Skeletal muscle cell (primary cell): Measurements from ENCODE around the gene TBC1D22A.

Experiments used
- DNase-seq: peaks from one replicate; pipeline ENCODE4 v3.0.0-alpha.2; 2010; ENCODE audit warnings: low read depth
- H3K4me3 ChIP-seq: 2 replicates; pipeline ENCODE4 v1.5.1; 2011; ENCODE audit warnings: low read depth, mild to moderate bottlenecking, control low read depth, low read length, moderate library complexity

Gene TBC1D22A

DNA sequence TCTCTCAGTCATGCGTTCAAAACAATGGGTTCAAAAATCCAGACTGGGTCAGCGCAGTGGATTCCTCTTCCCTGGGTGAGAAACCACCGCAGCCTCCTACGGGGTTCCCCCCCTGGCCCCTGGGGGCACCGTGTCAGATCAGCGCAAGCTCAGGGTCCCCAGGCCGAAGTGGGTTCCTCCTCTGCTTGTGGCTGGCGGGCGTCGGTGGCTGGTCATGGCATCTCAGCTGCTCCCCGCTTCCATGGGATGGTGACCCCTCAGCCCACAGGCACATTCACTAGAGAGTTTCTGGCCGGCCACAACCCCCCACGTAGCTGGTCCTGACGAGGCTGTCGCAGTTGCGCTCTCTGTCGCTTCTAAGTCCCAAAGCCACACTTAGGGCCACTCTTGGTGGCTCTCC lies 389.8 kb downstream of the TBC1D22A start:
- no peak overlapping the region for H3K4me3 ChIP-seq
- DNase-seq, result no peak

DNA sequence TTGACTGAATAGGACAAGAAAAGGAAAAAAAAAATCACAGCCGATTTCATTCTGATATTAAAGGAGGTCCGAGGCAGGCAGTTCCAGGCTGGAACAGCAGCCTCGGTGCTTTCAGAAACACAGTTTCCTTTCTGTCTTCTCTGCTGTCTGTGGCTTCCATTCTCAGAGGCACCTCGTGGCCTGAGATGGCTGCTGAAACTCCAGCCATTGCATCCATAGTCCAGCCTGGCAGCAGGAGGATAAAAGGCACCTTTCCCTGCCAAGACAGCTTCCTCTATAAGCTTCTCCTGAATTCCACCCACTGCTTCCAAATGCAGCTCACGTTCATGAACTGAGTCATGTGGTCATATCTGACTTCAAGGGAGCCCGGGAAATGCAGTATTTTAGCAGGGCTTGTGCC lies 390.5 kb downstream of the TBC1D22A start:
- no peak for DNase-seq
- no peak overlapping the region for H3K4me3 ChIP-seq

DNA sequence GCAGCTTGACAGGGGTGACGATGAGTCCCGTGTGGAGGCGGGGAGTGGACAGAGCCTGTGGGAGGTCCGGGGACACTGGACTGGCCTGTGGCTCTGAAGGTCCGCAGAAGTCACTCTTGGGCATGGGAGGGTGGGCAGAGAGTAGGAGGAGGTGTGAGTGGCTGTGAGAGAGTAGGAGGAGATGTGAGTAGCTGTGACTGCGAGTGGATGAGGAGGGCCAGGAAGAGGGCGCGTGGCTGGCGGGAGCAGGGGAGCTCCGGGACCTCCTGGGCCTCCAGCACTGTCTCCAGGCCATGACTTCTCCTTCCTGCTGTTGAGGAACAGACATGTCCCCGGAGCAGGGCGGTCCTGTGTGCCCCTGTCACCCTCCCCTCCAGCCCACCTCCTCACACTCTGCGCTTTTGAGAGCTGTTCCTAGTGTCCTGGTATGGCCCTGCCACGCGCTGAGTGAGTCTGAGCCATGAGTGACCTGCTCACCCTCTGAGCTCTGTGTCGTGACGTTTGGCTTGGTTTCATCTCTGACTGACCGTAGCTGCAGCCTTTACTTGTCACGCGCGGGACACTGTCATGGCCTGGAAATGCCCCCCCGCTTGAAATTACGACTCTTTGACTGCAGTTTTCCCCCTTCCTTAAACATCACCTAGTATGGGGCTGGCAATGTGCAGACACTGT lies 391.5 kb downstream of the TBC1D22A start:
- no peak overlapping the region for H3K4me3 ChIP-seq
- DNase-seq, result no peak

DNA sequence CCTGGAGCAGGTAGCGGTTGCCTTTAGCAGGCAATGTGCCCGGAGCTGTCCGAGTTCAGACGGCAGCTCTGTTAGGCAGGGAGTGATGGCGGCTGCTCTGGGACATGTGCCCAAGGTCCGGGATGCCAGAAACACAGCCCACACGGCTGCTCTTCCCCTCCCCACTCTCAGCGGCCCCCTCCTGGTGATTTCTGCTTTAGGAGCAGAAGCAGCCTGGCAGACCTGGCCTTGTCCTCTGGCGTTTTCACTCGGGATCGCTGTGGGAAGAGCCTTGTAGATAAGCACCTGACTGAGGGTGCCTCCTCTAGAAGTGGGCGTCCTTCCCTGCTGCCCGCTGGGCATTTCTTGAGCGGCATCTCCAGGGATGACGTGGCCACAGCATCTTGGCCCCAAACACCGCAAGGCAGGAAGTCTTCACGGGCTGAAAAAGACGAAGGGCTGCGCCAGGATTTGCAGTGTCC lies 392.2 kb downstream of the TBC1D22A start:
- DNase-seq, result peak; percentile 9
- H3K4me3 ChIP-seq, result no peak overlapping the region

DNA sequence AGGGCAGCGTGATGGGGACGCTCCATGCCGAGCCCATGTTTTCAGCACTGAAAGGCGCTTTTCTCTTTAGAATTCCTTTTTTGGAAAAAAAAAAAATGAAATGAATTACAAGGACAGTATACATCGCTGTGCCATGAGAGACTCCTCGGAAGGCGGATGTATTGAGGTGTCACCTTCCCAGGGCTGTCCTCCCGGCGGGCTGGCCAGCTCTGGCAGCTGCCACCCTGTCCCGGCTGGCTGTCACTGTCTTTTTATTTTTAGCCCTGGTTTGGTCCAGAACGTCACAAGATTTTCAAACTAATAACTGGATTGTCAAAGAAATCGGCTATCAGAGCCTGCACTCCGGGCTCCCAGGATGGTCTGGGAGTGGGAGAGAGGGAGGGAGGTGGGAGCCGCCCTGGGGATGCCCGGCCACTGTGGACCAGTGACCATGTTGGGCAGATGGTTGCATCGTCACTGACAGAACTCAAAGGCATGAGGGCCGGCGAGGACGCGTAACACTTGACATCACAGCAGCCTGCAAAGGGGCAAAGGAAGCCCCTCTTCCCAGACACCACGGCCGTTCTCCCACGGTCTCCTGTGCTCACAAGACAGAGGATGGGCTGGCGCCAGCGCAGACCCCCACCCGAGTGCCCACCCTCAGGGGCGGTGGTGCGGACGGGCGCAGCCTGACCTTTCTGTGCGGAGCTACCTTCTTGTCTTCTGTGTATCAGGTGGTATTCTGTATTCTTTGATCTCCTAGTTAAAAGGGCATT lies 392.9 kb downstream of the TBC1D22A start:
- no peak for DNase-seq
- H3K4me3 ChIP-seq, result no peak overlapping the region

DNA sequence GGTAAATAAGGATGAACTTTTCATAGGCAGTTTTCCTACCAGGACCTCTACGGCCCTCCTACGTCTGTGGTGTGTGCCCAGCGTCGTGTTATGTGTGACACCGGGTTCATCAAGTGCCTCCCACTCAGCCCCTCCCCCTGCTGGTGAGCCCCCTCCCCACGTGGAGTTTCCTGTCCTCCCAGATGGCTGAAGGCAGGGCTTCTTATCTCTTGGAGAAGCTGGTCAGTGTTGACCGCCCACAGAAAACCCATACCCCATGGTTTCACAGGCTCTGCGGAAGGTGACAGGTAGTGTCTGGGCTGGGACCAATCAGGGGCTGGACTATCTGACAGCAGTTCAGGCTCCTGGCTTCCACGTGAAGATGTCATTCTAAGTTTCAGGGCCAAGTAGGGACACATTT lies 393.5 kb downstream of the TBC1D22A start:
- H3K4me3 ChIP-seq, result no peak overlapping the region
- DNase-seq, result no peak

DNA sequence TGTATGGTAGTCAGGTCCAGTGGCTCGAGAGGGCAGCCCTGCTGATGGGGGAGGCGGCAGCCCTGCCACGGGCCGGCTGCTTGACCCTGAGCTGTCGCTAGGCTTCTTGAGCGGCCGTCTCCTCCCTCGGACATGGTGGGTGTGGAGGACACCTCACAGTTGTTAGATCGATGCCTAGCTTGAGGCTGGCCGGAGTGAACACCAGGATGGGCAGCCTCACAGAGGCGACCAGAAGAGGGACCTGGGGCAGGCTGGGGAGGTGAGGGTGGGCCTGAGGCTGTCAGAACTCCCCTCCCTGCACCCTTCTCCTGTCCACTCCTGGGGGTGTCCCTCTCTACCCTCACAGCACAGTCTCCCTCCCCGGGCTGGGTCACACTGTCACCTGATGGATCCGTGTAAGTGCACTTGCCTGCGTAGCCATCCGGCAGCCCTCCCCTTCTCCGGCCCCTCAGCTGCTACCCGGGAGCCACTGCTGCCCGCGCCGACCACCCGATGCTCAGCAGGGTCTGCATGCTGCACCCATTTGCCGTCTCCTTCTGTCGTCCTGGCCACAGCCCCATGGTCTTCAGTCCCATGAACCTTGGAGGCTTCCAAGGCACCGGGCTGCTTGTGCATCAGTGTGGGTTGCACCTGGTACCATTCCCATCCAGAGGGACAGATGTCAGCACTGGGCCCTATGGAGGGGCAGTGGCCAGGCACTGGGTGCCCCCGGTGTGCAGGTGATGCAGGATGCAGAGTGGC lies 394.1 kb downstream of the TBC1D22A start:
- no peak overlapping the region for H3K4me3 ChIP-seq
- no peak for DNase-seq

DNA sequence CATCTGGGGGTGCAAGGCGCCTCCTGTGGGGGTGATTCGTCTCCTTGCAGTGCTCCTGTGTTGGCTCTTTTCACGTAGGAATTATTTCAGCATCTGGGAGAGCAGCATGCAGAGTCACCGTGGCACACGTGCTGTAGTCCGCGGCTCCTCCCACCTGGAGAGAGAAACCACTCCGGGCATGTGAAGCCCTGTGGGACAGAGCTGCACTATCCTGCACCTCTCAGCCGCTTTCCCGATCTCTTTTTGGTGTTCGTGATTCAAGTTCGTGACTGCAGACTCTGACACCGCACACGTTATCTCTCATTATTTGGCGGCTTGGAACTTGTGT lies 394.6 kb downstream of the TBC1D22A start:
- H3K4me3 ChIP-seq, result no peak overlapping the region
- no peak for DNase-seq

DNA sequence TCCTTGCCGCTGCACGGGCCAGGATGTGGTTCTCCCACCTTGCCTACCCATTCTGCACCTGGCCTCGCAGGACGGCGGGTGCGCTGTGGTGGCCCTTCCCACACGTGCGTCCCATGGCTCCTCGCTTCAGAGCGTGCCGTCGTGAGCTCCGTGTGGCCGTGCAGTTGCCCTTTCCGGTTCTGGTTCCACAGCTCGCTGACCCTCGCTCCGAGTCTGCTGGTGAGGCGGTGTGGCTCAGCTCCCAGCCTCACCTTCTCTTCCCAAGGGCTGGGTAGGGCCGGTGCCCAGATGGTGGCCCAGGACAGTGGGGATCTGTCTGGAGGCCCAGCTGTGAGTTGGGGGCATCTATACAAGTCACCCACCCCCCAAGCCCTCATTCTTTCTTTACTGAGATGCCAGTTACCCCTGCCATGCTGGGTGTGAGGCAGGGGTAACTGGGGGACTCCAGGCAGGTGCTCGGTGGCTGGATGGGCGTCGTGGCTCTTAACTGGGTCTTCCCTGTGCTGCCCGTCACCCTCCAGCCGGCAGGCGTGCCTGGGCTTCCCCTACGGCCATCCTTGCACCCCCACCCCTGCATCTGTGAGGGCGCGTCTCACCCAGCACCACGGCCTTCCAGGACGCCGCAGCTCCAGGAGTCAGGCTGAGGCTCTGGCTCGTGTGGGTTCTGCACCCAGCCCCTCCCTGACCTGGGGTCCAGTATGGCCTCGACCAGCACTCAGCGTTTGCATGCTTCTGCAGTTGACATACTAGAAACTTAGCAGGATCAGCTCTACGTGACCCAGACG lies 395.2 kb downstream of the TBC1D22A start:
- no peak for DNase-seq
- H3K4me3 ChIP-seq, result no peak overlapping the region

DNA sequence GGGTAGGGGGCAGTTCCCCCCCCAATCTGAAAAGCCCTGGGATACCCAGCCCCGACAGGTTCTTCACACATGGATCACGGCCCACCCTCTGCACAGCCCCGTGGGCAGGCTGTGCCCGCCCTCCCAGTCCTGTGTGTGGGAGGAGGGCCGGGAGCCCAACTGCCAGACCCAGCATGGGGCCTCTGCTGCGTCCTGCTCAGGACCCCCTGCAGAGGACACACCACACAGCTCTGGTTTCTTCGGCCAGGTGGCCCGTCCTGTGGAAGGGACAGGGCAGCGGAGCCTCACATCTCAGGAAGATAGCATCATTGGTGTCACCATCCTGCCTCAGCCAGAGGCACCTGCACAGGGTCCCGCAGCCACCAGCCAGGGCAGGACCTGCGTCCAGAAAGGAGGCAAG lies 396.0 kb downstream of the TBC1D22A start:
- H3K4me3 ChIP-seq, result no peak overlapping the region
- DNase-seq, result no peak

DNA sequence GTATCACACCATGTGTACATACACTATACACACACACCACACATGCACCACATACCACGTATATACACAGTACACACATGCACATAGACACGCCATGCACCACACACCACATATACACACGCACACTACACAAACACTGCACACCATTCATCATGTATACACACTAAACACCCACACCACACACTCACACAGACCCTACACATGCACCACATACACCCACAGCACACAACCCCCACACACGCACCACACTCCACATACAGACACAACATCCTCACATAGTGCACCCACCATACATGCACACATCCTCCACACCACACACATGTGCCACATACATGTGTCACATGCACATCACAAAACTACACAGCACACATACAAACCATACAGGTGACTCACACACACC lies 397.1 kb downstream of the TBC1D22A start:
- DNase-seq, result no peak
- H3K4me3 ChIP-seq, result no peak overlapping the region

DNA sequence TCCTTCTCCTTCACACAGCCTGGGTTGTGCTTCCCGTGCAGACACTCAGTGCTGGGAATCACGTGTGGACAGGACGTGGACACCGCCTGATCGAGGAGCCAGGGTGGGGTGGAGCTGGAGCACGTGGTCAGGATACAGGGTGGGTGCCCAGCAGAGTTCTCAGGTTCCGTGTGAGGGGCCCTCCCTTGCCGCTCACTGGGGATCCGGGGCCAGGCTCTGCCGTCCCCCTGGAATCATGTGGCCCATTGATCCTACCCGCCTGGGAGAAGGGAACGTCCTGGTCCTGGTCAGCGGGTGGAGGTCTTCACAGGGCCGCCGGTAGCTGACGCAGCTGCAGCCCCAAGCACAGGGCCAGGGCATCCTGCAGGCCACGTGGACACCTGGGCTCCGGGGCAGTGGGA lies 397.7 kb downstream of the TBC1D22A start:
- no peak overlapping the region for H3K4me3 ChIP-seq
- no peak for DNase-seq

DNA sequence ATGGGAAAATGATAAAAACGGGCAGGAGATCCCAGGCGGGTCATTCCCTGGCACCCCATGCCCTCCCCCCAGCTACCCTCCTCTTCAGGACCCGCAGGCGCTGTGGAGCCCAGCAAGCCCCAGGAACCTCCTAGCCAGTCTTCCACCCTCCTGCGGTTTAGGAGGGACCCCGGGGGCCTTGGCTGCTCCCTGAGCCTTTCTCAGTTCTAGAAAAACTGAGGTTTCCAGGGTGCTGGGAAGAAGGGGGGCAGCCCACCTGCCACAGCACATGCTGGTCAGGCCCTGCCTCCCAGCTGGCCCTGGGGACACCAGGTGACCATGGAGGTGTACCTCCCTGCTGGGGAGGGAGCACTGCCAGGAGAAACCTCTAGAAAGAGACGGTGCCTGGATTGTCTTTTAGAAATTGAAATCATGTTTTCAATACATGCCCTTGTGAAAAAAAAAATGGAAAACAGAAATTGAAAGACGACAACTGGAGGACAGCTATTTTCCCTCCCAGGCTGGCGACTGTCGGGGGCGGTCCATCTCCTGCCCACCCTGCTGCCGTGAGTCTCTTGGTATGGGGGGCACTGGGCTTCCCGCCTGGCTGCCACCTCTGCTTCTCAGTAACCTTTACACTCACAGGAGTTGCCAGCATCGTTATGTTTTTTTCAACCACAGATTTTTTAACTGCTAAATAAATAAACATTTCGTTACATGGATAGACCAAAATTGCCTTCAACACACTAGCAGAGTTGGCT lies 398.5 kb downstream of the TBC1D22A start:
- no peak overlapping the region for H3K4me3 ChIP-seq
- DNase-seq, result no peak

DNA sequence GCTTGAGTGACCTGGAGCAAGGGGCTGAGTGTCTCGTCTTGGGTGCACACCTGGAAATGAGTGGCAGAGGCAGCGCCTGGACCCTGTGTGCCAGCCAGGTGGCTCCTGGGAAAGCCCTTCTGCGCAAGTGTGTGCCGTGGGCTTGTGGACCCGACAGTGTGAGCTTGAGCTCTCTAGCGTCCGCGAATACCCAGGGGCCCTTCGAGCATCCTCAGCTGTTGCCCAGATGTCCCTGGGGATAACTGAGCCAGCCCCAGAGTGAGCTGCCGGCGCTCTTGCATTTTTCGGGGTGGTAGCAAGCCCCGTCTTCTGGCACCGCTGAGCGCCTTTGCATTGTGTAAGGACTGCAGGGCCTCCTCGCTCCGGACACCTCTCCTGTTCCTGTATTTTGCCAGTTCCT lies 399.2 kb downstream of the TBC1D22A start:
- no peak for DNase-seq
- H3K4me3 ChIP-seq, result no peak overlapping the region

DNA sequence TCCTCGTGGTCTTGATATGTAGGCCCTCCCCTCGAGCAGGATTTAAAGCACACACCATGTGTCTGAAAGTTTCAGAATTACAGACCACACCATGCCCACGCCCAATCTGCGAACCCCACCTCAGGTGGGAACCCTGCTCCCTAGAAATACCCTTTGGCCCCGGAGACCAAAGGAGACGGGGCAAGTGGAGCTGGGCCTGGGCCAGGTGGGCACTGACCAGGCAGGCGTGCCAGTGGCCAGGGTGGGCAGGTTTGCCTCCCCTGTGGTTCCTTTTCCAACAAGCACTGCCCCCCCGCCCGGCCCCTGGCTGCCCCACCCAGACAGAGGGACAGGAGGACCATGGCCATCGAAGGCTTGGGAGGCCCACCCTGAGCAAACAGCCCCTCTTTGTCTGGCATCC lies 400.4 kb downstream of the TBC1D22A start:
- no peak for DNase-seq

DNA sequence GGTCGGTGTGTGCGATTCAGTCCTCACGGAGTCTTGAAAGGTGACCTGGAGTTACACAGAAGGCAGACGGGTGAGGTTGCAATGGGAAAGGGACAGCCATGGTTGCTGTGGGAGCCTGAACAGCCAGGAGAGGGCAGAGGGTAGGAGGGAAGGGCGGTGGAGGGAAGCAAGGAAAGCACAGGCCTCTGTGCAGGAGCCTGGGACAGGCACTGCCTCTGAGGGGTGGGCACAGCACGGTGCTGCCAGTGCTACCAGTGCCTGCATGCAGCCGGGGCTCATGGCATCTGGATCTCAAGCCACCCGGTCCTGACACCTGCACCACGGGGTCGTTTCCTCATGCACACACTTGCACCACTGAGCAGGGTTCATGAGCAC lies 401.0 kb downstream of the TBC1D22A start:
- no peak for DNase-seq

More for the DNA sequence above, 400.4 kb downstream of the TBC1D22A start:
- H3K4me3 ChIP-seq, result no peak overlapping the region

DNA sequence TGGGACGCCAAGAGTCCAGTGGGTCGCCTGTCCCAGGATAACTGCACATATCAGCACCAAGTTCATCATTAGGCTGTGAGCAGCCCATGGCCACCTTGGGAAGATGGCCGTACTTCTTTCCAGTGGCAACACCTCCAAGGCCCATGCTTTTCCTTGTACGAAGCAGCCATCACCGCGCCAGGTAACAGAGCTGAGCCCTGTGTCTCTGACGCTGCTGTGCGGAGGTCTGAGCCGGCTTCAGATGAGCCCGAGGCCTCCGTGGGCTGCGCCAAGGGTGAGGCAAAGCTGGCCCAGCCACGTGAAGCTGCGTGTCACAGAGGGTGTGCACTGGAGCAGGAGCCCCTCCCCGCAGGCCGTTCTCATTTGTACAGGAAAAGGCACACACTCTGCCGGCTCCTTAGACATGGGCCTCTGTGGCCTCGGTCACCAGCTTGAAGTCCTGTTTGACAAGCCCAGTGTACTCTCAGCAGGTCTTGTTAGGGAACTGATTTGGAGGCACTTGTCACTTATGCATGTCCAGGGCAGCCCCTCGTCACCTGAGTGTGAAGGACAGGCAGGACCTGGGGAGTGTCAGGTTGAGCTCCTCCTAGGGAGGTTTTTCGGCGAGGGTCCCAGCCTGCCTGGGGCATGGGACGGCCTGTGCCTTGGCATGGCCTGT lies 401.5 kb downstream of the TBC1D22A start:
- DNase-seq, result no peak
- no peak overlapping the region for H3K4me3 ChIP-seq

More for the DNA sequence above, 401.0 kb downstream of the TBC1D22A start:
- no peak overlapping the region for H3K4me3 ChIP-seq

DNA sequence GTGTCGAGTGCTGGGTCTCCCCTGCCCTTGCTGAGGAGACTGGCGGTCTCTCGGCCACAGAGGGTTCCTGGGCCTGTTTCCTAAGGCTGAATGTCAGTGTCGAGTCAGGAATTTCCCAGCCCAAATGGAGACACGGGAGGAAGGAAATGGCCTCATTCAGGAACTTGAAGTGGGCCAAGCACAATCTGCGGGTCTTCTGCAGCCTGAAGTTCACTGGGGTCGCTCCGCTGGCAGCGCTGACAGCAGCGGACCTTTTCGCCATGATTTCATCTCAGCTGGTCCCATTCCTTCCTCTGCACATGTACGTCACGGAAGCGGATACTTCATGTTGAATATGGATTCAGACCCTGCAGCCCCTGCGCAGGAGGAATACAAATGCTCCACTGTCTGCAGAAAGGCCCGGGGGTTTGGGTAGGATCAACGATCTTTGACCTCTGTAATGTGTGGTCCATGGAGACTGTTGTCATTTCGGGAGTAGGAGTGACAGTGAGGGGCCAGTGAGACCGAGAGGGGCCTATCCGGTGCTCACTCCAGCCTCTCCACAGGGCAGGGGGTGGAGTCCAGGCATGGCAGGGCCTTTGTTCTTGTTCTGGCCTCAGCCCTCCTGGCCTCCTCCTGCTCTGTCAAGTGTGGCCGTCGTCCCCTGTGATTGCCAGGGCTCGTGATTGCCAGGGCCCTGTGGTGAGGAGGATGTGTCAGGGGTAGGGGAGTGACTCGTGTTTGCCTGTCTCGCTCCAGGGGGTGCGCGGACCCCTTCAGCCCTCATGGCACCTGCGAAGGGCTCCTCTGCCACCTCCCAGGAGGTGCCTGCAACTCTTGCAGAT lies 402.3 kb downstream of the TBC1D22A start:
- no peak for DNase-seq
- no peak overlapping the region for H3K4me3 ChIP-seq
